Activated naive CD4-positive, alpha-beta T cell treated with anti-CD3 and anti-CD28 coated beads for 36 hours (primary cell): ENCODE data around the gene CBX8. TPM values are rescaled to one million over a fixed set of nuclear protein-coding genes. Genes with fewer than 3 reads are reported as not detected.

ENCODE experiments used
- CTCF ChIA-PET: fragments of 350-600 bp; sonication (Branson Sonifier 250); formaldehyde crosslinking; loops from one replicate; lab custom pipeline; 2021; ENCODE audit warnings: antibody characterized with exemption; lab: Charles Lee
- DNase-seq: peaks from one replicate; pipeline ENCODE4 v3.0.0-alpha.2; 2020
- H3K27ac Mint-ChIP-seq: one replicate; pipeline ENCODE4 v1.8.0; 2021; ENCODE audit warnings: mild to moderate bottlenecking, mixed read lengths
- H3K27me3 Mint-ChIP-seq: one replicate; pipeline ENCODE4 v1.8.0; 2021; ENCODE audit warnings: low read depth, mixed read lengths
- H3K36me3 Mint-ChIP-seq: one replicate; pipeline ENCODE4 v1.8.0; 2021; ENCODE audit warnings: low read depth, mixed read lengths
- H3K4me1 Mint-ChIP-seq: one replicate; pipeline ENCODE4 v1.8.0; 2021; ENCODE audit warnings: low read depth, mixed read lengths
- H3K4me3 Mint-ChIP-seq: one replicate; pipeline ENCODE4 v1.8.0; 2021; ENCODE audit warnings: mild to moderate bottlenecking, moderate library complexity, mixed read lengths
- H3K9me3 Mint-ChIP-seq: one replicate; pipeline ENCODE4 v1.8.0; 2021; ENCODE audit warnings: mixed read lengths
- intact Hi-C: fragments of 100-400 bp; cut with micrococcal nuclease; formaldehyde crosslinking; loops from one replicate; pipeline ENCODE4 v1.15.1; 2023
- total RNA-seq, 2 experiments: library from RNA; stranded (reverse); gene quantifications; one replicate each; pipeline ENCODE4 v1.2.3, GENCODE V29; 2021

CBX8 gene
- total RNA-seq, 2 experiments from 2014 or later, result 3.8 to 3.9 TPM

DNA sequence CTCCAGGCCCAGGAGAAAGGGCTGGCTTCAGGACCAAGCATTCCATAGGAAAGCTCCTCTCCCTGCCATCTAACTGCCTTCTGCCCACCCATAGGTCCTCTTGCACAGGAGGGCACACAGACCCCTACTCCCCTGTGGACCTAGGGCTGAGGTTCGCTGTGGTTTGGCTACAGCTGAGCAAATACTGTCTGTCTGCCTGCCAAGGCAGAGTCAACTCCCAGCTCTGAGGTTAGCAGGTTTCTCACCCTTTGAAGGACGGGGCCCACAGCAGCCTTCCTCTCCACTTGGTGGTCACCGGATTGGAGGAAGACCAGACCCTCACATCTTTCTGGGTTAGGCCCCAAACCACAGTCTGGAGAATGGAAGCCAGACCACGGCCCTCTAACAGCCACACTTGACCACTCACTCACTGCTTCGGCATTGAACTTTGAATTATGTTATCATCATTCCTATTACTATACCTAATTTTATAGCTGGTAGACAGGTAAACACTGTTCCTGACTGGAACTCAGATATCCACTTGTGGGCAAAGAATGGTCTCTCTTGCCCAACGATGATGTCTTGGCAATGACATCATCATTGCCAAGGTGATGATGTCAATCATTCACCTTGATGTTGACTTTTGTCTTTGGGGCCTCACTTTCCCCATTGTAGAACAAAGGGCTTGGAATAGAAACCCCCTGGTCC lies 28.2 kb upstream of the CBX8 start:
- no peaks in the 10 kb centered on the region for H3K36me3 Mint-ChIP-seq
- CTCF ChIA-PET, result interaction anchor here (1.0 kb wide), 1 partner anchor 20 kb away, joined by 3 read pairs; no protein-coding TSS in a partner anchor
- H3K9me3 Mint-ChIP-seq, result no peaks in the 10 kb centered on the region
- peaks cover 7% of the 10 kb centered on the region for H3K4me1 Mint-ChIP-seq
- H3K27ac Mint-ChIP-seq, result no peak overlapping the region
- intact Hi-C loops, result no loop called here
- no peak overlapping the region for H3K4me3 Mint-ChIP-seq
- H3K27me3 Mint-ChIP-seq, result no peaks in the 10 kb centered on the region
- DNase-seq, result no peak

GRCh38 chr17:79824234-79824633 lies 27.4 kb upstream of the CBX8 start:
- Mint-ChIP-seq H3K4me1 (peaks cover 7% of the 10 kb centered on the region), H3K36me3 (no peaks in the 10 kb centered on the region), H3K27me3 (peaks cover 3% of the 10 kb centered on the region), H3K27ac (no peak overlapping the region), H3K9me3 (no peaks in the 10 kb centered on the region), H3K4me3 (no peak overlapping the region)
- CTCF ChIA-PET, result interaction anchor here (0.6 to 1.0 kb wide), 3 partner anchors 20 to 362 kb away, joined by 3 read pairs; no protein-coding TSS in a partner anchor
- intact Hi-C loops, result no loop called here
- no peak for DNase-seq

DNA sequence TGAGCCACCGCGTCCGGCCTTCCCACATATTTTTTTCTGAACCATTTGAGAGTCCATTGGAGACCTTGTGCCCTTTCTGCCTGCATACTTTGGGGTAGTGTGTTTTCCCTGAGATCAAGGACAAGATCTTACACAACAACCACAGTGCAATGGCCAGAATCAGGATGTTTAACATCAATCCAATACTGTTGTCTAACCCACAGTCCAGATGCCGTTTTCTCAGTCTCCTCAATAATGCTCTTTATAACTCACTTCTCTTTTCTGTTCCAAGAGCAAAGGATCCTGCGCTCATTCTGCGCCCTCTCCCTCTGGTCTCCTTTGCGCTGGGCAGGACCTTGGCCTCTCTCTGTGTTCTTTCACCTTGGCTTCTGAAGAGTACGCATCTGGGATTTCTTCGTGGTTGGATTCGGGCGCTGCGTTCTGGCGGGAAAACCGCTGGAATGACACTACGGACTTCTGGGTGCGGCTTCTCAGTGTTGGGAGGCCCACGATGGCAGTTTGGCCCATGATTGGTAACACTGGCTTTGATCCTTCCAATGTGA lies 25.8 kb upstream of the CBX8 start:
- H3K27me3 Mint-ChIP-seq, result peaks cover 3% of the 10 kb centered on the region
- no peak for DNase-seq
- intact Hi-C loops, result no loop called here
- CTCF ChIA-PET, result interaction anchor here (1.7 kb wide), 1 partner anchor 11 kb away, joined by 4 read pairs; no protein-coding TSS in a partner anchor
- no peak overlapping the region for H3K27ac Mint-ChIP-seq
- H3K4me1 Mint-ChIP-seq, result peaks cover 7% of the 10 kb centered on the region
- no peaks in the 10 kb centered on the region for H3K36me3 Mint-ChIP-seq
- H3K9me3 Mint-ChIP-seq, result no peaks in the 10 kb centered on the region
- no peak overlapping the region for H3K4me3 Mint-ChIP-seq

DNA sequence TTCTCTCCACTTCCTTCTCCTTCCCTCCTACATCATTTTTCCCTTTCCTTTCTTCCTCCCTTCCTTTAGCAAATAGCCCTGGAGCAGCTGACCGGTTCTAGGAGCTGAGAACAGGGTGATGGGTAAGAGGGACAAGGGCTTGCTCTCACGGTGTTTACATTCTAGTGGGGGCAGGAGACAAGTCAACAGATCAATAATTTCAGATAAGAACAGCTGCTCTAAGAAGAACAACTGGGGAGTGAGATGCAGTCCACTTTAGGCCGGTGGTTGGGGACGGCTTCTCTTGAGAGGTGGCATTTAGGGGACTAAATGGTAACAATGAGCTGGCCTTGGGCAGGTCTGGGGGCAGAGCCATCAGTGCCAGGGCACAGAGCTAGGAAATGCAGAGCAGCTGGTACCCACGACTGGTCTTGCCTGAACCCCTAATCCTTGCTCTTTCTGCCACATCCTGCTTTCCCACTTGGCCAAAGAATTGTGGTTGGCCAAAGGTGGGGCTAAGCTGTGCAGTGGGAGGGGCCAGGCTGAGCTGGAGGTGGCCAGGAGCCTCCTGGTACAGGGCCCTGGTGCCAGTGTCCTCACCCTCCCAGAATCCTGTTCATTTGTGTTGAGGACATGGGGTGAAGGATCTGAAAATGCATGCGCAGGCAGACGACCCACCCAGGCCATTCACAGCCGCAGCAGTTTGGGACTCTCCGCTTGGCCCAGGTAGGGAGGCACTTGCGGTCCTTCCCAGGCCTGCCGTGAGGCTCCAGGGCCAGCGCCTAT lies 24.6 kb upstream of the CBX8 start:
- Mint-ChIP-seq H3K4me3 (no peak overlapping the region), H3K36me3 (no peaks in the 10 kb centered on the region), H3K27ac (no peak overlapping the region), H3K9me3 (no peaks in the 10 kb centered on the region), H3K4me1 (peaks cover 4% of the 10 kb centered on the region), H3K27me3 (peaks cover 7% of the 10 kb centered on the region)
- intact Hi-C loops, result no loop called here
- CTCF ChIA-PET, result interaction anchor here (0.7 to 1.7 kb wide), 2 partner anchors 10 to 164 kb away, joined by 3 to 4 read pairs; no protein-coding TSS in a partner anchor
- no peak for DNase-seq

- Mint-ChIP-seq H3K4me1 (no peaks in the 10 kb centered on the region), H3K27ac (no peak overlapping the region), H3K27me3 (peaks cover 12% of the 10 kb centered on the region), H3K9me3 (no peaks in the 10 kb centered on the region), H3K4me3 (no peak overlapping the region), H3K36me3 (no peaks in the 10 kb centered on the region)
- CTCF ChIA-PET, result interaction anchor here (1.7 kb wide), 1 partner anchor 9 kb away, joined by 4 read pairs; no protein-coding TSS in a partner anchor
- intact Hi-C loops, result no loop called here
- DNase-seq, result no peak
Observed at GRCh38 chr17:79820959-79821330, 24.1 kb upstream of the CBX8 start.

DNA sequence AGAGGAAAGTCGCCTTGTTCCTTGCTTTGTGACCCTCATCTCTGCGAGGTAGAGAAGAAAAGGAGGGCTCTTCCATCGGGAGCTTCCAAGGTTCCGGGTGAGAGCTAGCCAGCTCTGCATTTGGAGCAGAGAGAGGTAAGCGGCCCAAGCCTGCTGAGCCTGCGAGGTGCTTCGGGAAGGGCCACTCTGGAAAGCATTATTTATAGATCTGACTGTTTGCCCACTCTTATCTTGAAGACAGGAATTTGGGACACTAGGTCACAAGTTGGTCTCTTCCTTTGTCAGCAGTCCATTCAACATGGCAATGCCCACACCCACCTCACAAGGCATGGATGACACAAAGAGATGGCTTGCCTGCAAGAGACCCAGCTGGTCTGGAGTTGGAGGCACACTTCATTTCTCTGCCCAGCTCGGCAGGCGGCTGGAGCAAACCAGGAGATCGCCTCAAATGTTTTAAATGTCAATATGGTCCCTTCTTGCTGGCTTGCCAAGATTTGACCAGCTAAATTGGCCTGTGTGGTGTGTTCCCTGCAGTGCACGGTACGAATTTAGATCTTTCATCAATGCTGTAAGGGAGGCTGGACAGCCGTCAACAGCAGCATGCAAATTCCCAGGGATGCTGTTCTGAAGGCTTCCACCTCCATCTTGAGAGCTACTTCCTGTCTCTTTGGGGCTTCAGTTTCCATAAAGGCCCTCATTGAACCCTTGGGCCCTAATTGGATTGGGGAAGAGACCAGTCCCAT lies 22.8 kb upstream of the CBX8 start:
- no peak for DNase-seq
- no peak overlapping the region for H3K4me3 Mint-ChIP-seq
- no peak overlapping the region for H3K27ac Mint-ChIP-seq
- no peaks in the 10 kb centered on the region for H3K36me3 Mint-ChIP-seq
- peaks cover 13% of the 10 kb centered on the region for H3K27me3 Mint-ChIP-seq
- H3K4me1 Mint-ChIP-seq, result no peaks in the 10 kb centered on the region
- intact Hi-C loops, result no loop called here
- CTCF ChIA-PET, result interaction anchor here (0.6 to 3.2 kb wide), 3 partner anchors 12 to 36 kb away, joined by 3 to 14 read pairs (median 4); no protein-coding TSS in a partner anchor
- H3K9me3 Mint-ChIP-seq, result no peaks in the 10 kb centered on the region

GRCh38 chr17:79819085-79819484 lies 22.2 kb upstream of the CBX8 start:
- intact Hi-C loops, result no loop called here
- Mint-ChIP-seq H3K4me3 (no peak overlapping the region), H3K27me3 (peaks cover 18% of the 10 kb centered on the region), H3K9me3 (no peaks in the 10 kb centered on the region), H3K36me3 (no peaks in the 10 kb centered on the region), H3K4me1 (peaks cover 5% of the 10 kb centered on the region), H3K27ac (no peak overlapping the region)
- CTCF ChIA-PET, result interaction anchor here (0.6 to 3.2 kb wide), 3 partner anchors 11 to 36 kb away, joined by 3 to 14 read pairs (median 4); no protein-coding TSS in a partner anchor
- DNase-seq, result no peak

DNA sequence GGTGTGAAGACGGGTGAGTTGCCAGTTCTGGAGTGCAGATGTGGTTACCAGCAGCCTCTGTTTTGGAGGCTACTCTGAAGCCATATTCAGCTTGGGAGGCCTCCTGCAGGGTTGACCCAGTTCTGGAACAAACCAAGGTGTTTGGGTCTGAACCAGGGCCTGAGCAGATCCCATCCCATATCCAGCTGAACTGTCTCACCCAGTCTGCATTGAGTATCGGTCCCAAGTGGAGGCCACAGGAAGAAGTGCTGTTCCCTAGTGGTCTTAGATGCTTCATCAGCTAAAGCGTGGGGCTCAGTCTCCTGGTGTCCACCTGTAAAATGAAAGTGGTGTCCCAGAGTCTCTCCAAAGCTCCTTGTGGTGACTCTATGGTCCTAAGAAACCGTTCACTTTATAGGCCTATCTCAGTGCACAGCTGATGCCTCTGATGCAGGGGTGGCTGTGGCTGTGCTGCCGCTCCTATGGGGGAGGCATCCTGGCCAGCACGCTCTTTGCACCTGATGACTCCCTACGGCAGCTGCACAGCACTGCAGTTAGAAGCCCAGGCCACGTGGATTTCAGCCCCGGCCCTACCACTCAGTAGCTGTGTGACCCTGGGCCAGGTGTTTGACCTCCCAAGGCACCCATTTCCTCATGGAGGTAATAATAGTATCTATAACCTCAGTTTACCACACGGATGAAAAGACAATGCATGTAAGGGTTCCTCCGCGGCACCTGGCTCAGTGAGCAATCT lies 21.3 kb upstream of the CBX8 start:
- no peak for DNase-seq
- H3K4me1 Mint-ChIP-seq, result peaks cover 6% of the 10 kb centered on the region
- H3K27me3 Mint-ChIP-seq, result peaks cover 19% of the 10 kb centered on the region
- no peak overlapping the region for H3K4me3 Mint-ChIP-seq
- H3K27ac Mint-ChIP-seq, result no peak overlapping the region
- no peaks in the 10 kb centered on the region for H3K36me3 Mint-ChIP-seq
- CTCF ChIA-PET, result interaction anchor here (0.5 to 3.2 kb wide), 4 partner anchors 11 to 662 kb away, joined by 3 to 14 read pairs (median 4); no protein-coding TSS in a partner anchor
- intact Hi-C loops, result no loop called here
- H3K9me3 Mint-ChIP-seq, result no peaks in the 10 kb centered on the region

- no peak for DNase-seq
- no peak overlapping the region for H3K4me3 Mint-ChIP-seq
- intact Hi-C loops, result no loop called here
- H3K9me3 Mint-ChIP-seq, result no peaks in the 10 kb centered on the region
- CTCF ChIA-PET, result no interaction called here
- H3K27ac Mint-ChIP-seq, result no peak overlapping the region
- peaks cover 17% of the 10 kb centered on the region for H3K4me1 Mint-ChIP-seq
- H3K36me3 Mint-ChIP-seq, result no peaks in the 10 kb centered on the region
- peaks cover 31% of the 10 kb centered on the region for H3K27me3 Mint-ChIP-seq
Observed at GRCh38 chr17:79815836-79816461, 19.1 kb upstream of the CBX8 start.

- Mint-ChIP-seq H3K4me1 (peaks cover 20% of the 10 kb centered on the region), H3K27ac (no peak overlapping the region), H3K9me3 (no peaks in the 10 kb centered on the region), H3K36me3 (no peaks in the 10 kb centered on the region), H3K27me3 (peaks cover 35% of the 10 kb centered on the region), H3K4me3 (no peak overlapping the region)
- intact Hi-C loops, result no loop called here
- CTCF ChIA-PET, result interaction anchor here (1.5 kb wide), 1 partner anchor 20 kb away, joined by 3 read pairs; no protein-coding TSS in a partner anchor
- DNase-seq, result no peak
Observed at GRCh38 chr17:79814974-79815835, 18.3 kb upstream of the CBX8 start.
